Activated CD8-positive, alpha-beta memory T cell treated with anti-CD3 and anti-CD28 coated beads for 36 hours (primary cell): Measurements from ENCODE around the gene SLC25A36. TPM values are rescaled to one million over a fixed set of nuclear protein-coding genes. Genes with fewer than 3 reads are reported as not detected.
"Not testable (repeated sequence)": the region's sequence is repeated elsewhere in the genome, so short reads cannot be mapped to it uniquely, and the experiment has no call there.

ENCODE experiments used
- CTCF ChIA-PET: fragments of 350-600 bp; sonication (Branson Sonifier 250); formaldehyde crosslinking; loops from one replicate; lab custom pipeline; 2021; ENCODE audit warnings: antibody characterized with exemption; lab: Charles Lee
- POLR2A ChIA-PET: fragments of 350-600 bp; sonication (Branson Sonifier 250); formaldehyde crosslinking; loops from one replicate; lab custom pipeline; 2021; ENCODE audit warnings: antibody characterized with exemption; lab: Charles Lee
- total RNA-seq, 2 experiments: library from RNA; stranded (reverse); gene quantifications; one replicate each; pipeline ENCODE4 v1.2.3, GENCODE V29; 2021

The SLC25A36 gene
- total RNA-seq, 2 experiments from 2014 or later, result 54.3 to 60.5 TPM

DNA sequence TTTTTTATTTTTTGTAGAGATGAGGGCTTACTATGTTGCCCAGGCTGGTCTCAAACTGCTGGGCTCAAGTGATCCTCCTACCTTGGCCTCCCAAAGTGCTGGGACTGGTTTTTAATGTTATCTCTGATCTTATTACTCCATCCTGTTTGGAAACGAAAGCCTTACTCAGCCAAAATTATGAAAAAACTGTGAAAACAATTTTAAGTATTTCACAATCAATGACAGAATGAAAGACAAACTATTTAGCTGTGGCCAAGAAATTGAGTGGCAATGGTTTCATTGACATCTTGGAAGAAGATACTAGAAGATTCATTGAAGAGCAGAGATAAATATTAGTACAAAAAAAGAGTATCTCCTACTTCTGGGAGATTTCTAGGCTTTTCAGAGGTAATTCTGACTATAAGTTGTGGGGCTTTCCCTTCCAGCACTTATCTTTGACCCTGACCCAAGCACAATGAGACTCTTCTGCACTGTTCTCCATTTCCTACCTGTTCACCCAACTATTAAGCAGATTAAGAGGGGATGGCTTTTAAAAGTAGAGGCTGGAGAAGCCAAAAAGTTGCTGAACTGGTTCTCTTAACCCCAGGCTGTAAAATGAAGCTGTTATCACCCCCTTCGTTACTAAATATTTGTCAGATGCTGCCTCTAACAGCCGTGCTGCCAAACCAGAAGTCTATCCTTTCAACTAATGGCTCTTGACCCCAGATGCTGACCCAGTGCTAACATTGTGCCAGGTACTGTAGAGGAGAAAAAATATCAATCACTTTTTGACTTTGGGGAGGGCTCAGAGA, 14.2 kb upstream of the SLC25A36 start:
- CTCF ChIA-PET, result no interaction called here

GRCh38 chr3:140929446-140929845, 12.2 kb upstream of the SLC25A36 start:
- ChIA-PET POLR2A (no interaction called here), CTCF (no interaction called here)

More for the DNA sequence above, 14.2 kb upstream of the SLC25A36 start:
- POLR2A ChIA-PET, result no interaction called here

- ChIA-PET CTCF (no interaction called here), POLR2A (no interaction called here)
Observed at GRCh38 chr3:140931016-140931454, 10.6 kb upstream of the SLC25A36 start.

DNA sequence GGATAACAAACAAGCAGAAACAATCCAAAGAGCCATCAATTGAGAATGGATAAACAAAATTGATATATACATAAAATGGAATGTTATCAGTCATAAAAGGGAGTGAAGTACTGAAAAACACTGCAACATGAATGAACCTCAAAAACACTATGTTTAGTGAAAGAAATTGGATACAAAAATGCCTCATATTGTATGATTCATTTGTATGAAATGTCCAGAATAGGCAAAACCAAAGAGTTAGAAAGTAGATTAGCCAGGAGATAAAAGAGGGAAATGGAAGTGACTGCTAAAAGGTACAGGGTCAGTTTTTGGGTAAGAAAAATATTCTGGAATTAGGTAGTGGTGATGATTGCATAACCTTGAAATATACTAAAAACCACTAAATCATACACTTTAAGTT, 9.8 kb upstream of the SLC25A36 start:
- POLR2A ChIA-PET, result no interaction called here
- CTCF ChIA-PET, result no interaction called here

DNA sequence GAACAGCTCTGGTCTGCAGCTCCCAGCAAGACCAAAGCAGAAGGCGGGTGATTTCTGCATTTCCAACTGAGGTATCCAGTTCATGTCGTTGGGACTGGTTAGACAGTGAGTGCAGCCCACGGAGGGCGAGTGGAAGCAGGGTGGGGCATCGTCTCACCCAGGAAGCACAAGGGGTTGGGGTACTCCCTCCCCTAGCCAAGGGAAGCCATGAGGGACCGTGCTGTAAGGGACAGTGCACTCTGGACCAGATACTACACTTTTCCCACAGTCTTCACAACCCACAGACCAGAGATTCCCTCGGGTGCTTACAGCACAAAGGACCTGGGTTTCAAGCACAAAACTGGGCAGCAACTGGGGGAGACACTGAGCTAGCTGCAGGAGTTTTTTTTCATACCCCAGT, 8.5 kb upstream of the SLC25A36 start:
- ChIA-PET POLR2A (no interaction called here), CTCF (no interaction called here)

DNA sequence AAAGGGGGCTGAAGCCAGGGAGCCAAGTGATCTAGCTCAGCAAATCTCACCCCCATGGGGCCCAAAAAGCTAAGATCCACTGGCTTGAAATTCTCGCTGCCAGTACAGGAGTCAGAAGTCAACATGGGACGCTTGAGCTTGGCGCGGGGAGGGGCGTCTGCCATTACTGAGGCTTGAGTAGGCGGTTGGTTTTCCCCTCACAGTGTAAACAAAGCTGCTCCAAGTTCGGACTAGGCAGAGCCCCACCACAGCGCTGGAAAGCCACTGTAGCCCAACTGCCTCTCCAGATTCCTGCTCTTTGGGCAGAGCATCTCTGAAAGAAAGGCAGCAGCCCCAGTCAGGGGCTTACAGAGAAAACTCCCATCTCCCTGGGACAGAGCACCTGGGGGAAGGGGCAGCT, 8.1 kb upstream of the SLC25A36 start:
- ChIA-PET CTCF (interaction anchor here (0.7 kb wide), 1 partner anchor 16 kb away, joined by 3 read pairs; no protein-coding TSS in a partner anchor), POLR2A (no interaction called here)

DNA sequence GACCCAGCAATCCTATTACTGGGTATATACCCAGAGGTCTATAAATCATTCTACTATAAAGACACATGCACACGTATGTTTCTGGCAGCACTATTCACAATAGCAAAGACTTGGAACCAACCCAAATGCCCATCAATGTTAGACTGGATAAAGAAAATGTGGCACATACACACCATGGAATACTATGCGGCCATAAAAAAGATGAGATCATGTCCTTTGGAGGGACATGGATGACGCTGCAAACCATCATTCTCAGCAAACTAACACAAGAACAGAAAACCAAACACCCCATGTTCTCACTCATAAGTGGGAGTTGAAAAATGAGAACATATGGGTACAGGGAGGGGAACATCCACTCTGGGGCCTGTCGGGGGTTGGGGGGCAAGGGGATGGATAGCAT, 2.3 kb upstream of the SLC25A36 start:
- CTCF ChIA-PET, POLR2A ChIA-PET: not testable (repeated sequence)

DNA sequence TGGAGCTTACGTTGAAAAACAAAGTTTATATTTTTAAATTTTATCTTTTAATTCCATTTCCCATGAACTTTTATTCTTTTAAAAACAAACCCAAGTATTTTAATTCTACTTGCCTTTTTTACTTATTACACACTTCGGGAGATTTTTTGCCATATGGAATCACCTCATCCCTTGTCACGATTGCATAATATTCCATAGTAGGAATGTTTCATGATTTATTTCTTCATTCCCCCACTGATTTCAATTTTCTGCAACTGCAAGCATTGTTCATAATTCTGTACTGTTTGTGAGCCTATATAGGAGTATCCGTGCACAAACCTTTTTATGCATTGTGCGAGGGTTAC, 574 bp upstream of the SLC25A36 start:
- POLR2A ChIA-PET, result no interaction called here

DNA sequence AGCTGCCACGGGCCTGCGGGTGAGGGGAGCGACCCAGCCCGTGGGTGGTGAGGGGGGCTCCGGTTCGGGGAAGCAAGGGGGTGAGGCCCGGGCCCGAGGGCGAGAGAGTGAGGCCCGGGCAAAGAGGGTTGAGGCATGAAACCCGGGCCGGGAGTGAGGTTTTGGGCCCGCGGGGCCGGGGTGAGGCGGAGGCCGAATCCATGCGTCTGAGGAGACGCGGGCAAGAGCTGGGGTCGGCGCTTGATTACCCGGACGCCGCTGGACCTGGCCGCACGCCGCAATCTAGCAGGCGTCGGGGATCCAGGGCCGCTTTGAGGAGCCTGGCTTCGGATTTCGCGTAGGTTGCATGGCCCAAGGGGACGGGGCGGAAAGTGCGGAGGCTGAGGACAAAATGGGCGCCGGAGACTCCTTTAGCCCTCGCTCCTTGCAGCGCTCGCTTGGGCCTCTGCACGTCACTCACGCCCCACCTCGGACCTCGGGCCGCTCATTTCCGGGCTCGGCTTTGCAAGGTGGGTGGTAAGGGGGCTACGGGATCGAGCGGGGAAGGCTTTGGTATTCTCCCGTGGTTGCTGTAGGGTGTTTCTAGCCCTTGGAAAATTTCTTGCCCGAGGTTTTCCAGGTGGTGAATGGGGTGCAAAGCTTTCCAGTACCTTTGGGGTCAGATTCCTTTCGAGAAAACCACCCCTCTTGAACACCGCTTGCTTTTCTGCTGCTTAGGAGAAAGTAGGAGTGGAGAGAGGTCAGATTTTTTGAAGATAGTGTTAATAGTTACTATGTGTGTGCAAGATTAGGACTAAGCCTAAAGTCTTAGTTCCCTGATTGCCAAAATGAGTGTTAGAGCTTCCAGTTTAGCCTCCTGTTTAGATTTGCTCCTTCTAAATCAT, 827 bp downstream of the SLC25A36 start:
- CTCF ChIA-PET, result no interaction called here
- POLR2A ChIA-PET, result no interaction called here

More for the DNA sequence above, 574 bp upstream of the SLC25A36 start:
- CTCF ChIA-PET, result no interaction called here

- ChIA-PET POLR2A (no interaction called here), CTCF (interaction anchor here (0.9 kb wide), 1 partner anchor 21 kb away, joined by 4 read pairs; no protein-coding TSS in a partner anchor)
Observed at GRCh38 chr3:140943781-140944552, 2.3 kb downstream of the SLC25A36 start.

DNA sequence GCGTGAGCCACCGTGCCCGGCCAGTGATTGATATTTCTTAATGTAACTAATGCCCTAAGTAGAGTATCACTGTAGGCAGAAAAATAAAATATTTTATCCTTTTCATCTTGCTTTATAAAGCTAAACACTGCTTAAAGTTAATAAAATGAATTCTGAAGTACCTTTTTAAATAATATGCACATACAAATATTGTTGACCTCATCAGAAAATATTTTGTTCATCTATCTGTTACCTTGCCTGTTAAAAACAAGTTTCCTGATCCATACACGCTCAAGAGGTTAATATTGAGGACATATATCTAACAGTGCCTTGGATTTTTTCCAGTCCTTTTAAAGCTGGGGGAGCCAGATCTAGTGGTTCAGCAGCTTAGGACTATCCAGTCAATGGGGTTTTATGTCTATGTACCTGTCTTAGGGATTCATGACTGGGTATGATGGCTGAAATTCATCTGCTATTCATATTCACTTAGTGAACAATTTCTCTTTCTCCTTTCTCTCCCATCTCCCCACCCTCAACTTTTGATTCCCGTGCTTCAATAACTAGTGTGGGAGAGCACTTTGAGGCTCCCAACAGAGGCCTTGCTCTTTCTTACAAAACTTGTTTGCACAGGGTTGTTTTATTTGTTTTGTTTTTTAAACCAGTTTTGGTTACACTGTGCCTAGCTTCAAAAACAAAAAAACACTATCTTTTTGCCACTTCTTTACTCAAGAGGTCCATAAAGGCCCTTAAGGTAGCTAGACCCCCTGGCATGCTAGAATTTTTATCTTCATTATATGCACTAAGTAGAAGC, 7.0 kb downstream of the SLC25A36 start:
- ChIA-PET CTCF (no interaction called here), POLR2A (no interaction called here)

- ChIA-PET POLR2A (no interaction called here), CTCF (no interaction called here)
Observed at GRCh38 chr3:140950144-140950543, 8.5 kb downstream of the SLC25A36 start.

- ChIA-PET POLR2A (no interaction called here), CTCF (no interaction called here)
Observed at GRCh38 chr3:140950863-140951262, 9.2 kb downstream of the SLC25A36 start.

DNA sequence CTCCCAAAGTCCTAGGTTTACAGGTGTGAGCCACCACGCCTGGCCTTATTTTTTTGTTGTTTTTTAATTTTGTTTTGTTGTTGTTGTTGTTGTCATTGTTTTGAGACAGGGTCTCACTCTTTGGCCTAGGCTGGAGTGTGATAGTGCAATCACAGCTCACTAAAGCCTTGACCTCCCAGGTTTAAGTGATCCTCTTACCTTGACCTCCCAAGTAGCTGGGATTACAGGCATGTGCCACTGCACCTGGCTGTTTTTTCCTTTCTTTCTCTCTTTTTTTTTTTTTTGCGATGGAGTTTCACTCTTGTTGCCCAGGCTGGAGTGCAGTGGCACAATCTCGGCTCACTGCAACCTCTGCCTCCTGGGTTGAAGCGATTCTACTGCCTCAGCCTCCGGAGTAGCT, 10.1 kb downstream of the SLC25A36 start:
- CTCF ChIA-PET, result not testable (repeated sequence)
- POLR2A ChIA-PET, result interaction anchor here (0.7 kb wide), 1 partner anchor 159 kb away, joined by 4 read pairs; no protein-coding TSS in a partner anchor

DNA sequence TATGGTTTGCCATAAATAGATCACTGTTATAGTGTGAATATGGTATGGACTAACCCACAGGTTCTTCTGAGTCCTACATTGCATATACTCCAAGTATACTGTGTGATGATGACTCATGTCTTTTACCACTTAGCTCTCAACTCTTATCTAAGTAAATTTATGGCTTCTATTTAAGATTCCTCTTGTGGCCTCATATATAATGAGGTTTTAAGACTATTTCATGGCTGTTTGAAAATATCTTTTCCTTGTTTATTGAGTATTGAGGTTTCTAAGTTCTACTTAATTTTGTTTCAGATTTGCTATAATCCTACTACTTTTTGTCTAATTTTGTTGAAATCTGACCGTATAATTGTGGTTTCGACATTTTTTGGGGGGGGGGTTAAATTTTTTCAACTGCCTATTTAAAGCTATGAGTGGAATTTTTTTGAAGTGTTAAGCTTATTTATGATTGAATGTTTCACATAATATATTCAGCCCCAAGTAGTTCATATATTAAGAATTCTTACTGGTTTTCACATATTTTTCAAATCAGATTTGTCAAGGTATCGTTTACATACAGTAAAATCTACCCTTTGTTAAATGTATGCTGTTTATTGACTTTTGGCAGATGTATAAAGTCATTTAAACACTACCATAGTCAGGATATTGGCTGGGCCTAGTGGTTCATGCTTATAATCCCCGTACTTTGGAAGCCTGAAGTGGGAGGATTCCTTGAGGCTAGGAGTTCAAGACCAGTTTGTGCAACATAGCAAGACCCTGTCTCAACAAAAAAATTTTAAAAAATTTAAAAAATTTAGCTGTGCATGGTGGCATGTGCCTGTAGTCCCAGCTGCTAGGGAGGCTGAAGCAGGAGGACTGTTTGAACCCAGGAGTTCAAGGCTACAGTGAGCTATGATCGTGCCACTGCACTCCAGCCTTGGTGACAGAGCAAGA, 11.7 kb downstream of the SLC25A36 start:
- ChIA-PET POLR2A (no interaction called here), CTCF (no interaction called here)

- ChIA-PET CTCF (no interaction called here), POLR2A (no interaction called here)
Observed at GRCh38 chr3:140954576-140954975, 12.9 kb downstream of the SLC25A36 start.

DNA sequence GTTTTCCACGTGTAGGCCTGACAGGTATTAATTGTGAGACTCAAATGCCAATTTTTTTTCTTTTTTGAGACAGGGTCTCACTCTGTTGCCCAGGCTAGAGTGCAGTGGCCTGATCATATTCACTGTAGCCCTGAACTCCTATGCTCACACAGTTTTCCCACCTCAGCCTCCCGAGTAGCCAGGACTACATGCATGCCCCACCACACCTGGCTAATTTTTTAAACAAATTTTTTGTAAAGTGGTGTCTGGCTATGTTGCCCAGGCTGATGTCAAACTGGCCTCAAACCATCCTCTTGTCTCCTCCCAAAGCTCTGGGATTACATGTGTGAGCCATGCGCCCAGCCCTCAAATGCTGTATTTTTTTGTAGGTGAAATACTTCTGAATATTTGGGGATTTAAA, 14.0 kb downstream of the SLC25A36 start:
- CTCF ChIA-PET, result no interaction called here
- POLR2A ChIA-PET, result no interaction called here
